Measurements from ENCODE around the gene EBF3.

DNA sequence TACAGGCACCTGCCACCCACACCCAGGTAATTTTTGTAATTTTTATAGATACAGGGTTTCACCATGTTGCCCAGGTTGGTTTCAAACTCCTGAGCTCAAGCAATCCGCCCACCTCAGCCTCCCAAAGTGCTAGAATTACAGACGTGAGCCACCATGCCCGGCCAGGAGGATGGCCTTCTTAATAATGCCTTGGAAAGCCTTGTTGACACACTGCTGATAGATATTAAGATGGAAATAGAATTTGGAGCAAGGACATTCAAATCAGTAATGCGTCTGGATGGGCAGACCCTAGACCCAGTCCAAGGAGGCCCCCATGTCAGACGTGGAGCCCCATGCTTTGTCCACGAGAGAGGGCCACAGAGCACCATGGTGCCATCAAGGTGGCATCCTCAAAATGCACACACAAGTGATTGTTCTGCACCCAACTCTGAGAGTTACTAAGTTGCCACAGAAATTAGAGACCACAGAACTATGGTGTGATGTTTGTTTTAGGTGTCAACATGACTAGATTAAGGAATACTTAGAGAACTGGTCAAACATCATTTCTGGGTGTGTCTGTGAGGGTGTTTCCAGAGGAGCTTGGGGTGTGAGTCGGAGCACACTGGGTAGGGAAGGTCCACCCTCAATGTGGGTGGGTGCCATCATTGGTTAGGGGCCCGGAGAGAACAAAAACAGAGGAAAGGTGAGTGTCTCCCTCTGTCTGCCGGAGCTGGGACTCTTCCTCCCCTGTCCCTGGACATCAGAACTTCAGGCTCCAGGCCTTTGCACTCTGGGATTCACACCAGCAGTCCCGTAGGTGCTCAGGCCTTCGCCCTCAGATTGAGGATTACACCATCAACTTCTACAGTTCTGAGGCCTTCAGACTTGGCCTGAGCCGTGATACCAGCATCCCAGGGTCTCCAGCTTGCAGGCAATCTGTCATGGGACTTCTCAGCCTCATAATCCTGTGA, 34.5 kb downstream of the EBF3 start:
- TF ChIP-seq CTCF (IDR thresholded peaks at IDR 0.05), result no peak
- no peak for TF ChIP-seq TCF7L2 (IDR thresholded peaks at IDR 0.05; ENCODE audit: low read depth, low read length)
- no peak for TF ChIP-seq POLR2AphosphoS5 (IDR thresholded peaks at IDR 0.05; ENCODE audit: low read depth, low read length)
- no peak for TF ChIP-seq REST (IDR thresholded peaks at IDR 0.05; ENCODE audit: insufficient read depth in 1 of 2, low read depth in 2 of 2, low read length in 1 of 2)
